Activated CD4-positive, alpha-beta T cell treated with anti-CD3 and anti-CD28 coated beads for 1 hour (primary cell): ENCODE data around the gene CD82.
"Not testable (repeated sequence)": the region's sequence is repeated elsewhere in the genome, so short reads cannot be mapped to it uniquely, and the experiment has no call there.

Experiments used
- DNase-seq: peaks from one replicate; pipeline ENCODE4 v3.0.0-alpha.2; 2020

Gene CD82

GRCh38 chr11:44535191-44535980 is 30.1 kb upstream of the CD82 start:
- DNase-seq = no peak

- DNase-seq = no peak
Measured at GRCh38 chr11:44536788-44537516, 28.5 kb upstream of the CD82 start.

DNA sequence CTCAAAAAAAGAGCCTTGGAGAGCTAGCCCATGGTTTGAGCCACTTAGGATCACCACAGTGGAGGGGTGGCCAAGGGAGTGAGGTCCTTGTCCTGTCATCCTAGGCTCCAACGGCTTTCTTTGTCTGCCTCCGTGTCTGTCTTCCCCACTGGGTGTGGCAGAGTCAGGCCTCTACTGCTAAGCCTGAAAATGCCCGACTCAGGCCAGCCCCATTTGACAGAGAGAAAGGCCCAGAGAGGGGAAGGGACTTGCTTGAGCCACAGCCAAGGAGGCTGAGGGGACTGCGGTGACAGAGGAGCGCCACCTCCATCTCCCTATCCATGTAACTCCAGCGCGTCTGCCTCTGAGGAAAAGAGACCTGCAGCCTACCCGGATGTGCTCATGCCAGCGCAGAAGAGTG is 27.8 kb upstream of the CD82 start:
- DNase-seq = no peak

DNA sequence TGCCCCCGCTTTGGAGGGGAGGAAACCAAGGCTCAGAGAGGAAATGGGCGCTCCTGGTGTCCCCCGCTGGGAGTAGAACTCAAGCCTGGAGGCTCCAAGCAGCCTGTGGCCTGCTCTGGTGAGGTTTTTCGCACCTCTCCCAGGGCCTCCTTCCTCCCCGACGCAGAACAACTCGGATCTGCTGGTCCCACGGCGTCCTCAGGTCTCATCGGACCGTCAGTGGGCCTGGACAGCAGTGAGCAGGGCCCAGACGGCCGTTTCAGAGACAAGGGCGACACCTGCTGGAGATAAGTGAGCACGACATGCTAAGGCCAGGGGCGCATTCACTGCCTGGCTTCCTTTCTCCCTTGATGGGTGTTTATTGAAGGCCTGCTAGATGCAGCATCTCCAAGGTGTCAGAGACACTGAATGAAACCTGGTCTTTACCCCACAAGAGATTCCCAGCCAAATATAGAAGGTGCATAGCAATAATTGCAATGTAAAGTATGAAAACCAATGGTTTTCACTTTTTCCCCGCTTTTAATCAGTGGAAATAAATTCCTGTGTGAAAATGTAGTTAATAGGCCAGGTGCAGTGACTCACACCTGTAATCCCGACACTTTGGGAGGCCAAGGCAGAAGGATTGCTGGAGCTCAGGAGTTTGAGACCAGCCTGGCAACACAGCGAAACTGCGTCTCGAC is 26.9 kb upstream of the CD82 start:
- DNase-seq = peak; percentile 49

DNA sequence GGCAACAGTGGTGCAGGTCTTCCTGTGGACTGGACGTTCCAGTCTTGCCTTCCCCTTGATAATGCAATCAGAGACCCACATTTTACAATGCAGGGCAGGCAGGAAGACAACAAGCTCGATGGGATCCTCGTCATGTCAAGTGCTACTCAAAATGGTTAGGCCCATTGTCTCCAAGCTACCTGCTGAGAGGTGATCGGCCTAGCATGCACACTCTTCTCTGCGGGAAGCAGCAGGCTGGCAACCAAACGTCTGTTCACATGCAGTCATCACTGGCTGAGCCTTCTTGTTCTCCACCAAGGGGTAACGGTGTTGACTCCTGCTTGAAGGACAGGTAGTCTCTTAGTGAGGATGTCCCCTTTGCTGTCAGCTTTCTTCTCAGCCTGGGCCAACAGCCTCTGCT is 25.5 kb upstream of the CD82 start:
- no peak for DNase-seq

DNA sequence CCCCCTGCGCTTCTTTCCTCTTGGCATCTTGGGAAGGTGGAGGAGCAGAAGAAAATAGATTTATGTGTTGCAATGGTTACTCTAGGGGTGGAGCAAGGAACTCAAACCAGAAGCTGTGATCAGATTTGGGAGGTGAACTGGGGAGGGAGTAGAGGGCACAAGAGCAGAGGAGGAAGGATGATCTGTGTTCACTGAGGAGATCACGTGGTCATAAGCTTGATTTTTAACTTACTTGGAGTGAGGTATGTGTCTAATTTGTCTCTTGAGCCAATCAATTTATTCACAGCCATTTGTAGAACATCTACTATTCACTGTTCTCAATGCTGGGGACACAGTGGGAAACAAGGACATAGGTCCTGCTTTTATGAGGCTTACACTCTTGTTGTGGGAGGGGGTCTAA is 24.8 kb upstream of the CD82 start:
- DNase-seq = no peak

- DNase-seq = no peak
Measured at GRCh38 chr11:44542372-44542771, 23.1 kb upstream of the CD82 start.

DNA sequence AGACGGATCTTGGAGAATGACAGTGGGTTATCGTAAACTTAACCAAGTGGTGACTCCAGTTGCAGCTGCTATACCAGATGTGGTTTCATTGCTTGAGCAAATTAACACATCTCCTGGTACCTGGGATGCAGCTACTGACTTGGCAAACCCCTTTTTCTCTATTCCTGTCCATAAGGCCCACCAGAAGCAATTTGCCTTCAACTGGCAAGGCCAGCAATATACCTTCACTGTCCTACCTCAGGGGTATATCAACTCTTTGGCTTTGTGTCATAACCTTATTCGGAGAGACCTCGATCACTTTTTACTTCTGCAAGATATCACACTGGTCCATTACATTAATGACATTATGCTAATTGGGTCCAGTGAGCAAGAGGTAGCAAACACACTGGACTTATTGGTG is 18.5 kb upstream of the CD82 start:
- DNase-seq = not testable (repeated sequence)

- DNase-seq = not testable (repeated sequence)
Measured at GRCh38 chr11:44547534-44547933, 17.9 kb upstream of the CD82 start.

DNA sequence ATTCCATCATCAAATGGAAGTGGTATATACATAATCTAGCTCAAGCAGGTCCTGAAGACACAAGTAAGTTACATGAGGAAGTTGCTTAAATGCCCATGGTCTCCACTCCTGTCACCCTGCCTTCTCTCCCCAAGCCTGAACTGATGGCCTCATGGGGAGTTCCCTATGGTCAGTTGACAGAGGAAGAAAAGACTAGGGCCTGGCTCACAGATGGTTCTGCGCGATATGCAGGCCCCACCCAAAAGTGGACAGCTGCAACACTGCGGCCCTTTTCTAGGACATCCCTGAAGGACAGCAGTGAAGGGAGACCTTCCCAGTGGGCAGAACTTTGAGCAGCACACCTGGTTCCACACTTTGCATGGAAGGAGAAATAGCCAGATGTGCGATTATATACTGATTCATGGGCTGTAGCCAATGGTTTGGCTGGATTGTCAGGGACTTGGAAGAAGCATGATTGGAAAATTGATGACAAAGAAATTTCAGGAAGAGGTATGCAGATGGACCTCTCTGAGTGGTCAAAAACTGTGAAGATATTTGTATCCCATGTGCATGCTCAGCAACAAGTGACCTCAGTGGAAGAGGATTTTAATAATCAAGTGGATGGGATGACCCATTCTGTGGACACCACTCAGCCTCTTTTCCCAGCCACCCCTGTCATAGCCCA is 17.3 kb upstream of the CD82 start:
- DNase-seq = no peak

GRCh38 chr11:44548961-44549749 is 16.3 kb upstream of the CD82 start:
- DNase-seq = not testable (repeated sequence)

- no peak for DNase-seq
Measured at GRCh38 chr11:44550123-44550522, 15.3 kb upstream of the CD82 start.

DNA sequence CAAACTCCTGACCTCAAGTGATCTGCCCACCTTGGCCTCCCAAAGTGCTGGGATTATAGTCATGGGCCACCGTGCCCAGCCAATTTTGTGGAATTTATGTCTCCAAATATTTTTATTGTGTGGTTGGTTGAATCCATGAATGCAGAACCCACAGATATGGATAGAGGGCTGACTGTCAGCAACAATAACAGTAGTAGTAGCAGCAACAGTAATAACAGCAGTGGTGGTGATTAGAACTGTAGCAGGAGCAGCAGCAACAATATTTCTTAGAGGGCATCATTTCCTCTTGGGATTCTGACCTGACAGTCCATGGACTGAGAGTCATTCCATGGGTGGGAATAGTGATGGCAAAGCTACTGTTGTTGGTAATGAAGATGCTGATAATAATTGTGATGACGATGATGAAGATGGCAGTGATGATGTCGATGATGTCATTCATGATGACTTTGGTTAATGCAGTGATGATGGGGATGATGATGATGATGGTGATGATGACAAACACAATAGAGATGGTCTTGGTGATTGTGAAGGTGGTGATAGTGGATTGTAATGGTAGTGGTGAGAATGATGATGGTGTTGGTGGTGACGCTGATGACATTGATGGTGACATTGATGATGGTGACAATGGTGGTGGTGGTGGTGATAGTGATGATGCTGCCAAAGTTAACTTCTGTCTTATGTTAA is 13.9 kb upstream of the CD82 start:
- no peak for DNase-seq

GRCh38 chr11:44555031-44555800 is 10.2 kb upstream of the CD82 start:
- no peak for DNase-seq

- peak; percentile 52 for DNase-seq
Measured at GRCh38 chr11:44556735-44557409, 8.6 kb upstream of the CD82 start.

DNA sequence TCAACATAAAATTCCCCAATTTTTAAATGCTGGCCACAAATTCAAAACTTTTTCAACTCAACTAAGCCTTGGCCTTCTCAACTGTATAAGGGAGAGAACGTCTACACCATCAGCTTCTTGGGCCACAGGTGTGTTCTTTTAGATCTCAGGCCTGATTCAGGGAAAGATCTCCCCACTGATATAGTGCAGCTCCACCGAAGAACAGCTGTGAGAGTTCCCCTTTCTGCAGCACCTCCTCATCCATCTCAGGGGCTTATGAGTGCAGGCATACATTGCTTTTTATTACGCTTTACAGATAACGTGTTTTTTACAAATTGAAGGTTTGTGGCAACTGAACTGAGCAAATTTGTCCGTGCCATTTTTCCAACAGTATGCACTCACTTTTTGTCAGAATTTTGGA is 8.0 kb upstream of the CD82 start:
- no peak for DNase-seq

GRCh38 chr11:44559207-44559939 is 6.1 kb upstream of the CD82 start:
- no peak for DNase-seq

DNA sequence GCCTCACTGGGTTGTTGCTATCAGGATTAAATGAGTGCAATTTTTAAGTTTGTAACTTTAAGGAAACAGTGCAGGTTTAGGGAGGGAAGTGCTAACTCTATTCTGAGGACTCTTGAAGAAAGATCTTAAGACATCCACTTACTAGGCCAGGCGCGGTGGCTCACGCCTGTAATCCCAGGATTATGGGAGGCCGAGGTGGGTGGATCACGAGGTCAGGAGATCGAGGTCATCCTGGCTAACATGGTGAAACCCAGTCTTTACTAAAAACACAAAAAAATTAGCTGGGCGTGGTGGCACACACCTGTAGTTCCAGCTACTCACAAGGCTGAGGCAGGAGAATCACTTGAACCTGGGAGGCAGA is 5.5 kb upstream of the CD82 start:
- DNase-seq = not testable (repeated sequence)

GRCh38 chr11:44561275-44561805 is 4.1 kb upstream of the CD82 start:
- DNase-seq = no peak
